DND-41 (cell line): Measurements from ENCODE around the gene WDR31.
A peak's percentile ranks its signal among the peaks of the same experiment; 100 is the strongest.

ENCODE experiments used
- ATAC-seq: fragments of 200-7000 bp; cut with Tn5 transposase; 3 replicates; pipeline ENCODE4 v1.9.1; 2021; ENCODE audit warnings: low read depth; ENCODE audit not compliant: insufficient read depth
- DNase-seq: peaks from one replicate; pipeline ENCODE4 v3.0.0-alpha.2; 2020
- H2AFZ ChIP-seq: 2 replicates; pipeline ENCODE4 v1.6.0; 2012; ENCODE audit warnings: low read depth, low read length
- H3K27ac ChIP-seq: 2 replicates; pipeline ENCODE4 v1.5.1; 2012; ENCODE audit warnings: low read length, inconsistent platforms
- H3K27me3 ChIP-seq: fragments of 200-600 bp; sonication (generic); 2 replicates; pipeline ENCODE4 v1.6.0; 2012; ENCODE audit warnings: low read length, mild to moderate bottlenecking, inconsistent platforms; ENCODE audit not compliant: insufficient read depth, poor library complexity
- H3K36me3 ChIP-seq: 2 replicates; pipeline ENCODE4 v1.5.1; 2012; ENCODE audit warnings: low read length, inconsistent platforms; ENCODE audit not compliant: insufficient read depth
- H3K4me1 ChIP-seq: 2 replicates; pipeline ENCODE4 v1.5.1; 2012; ENCODE audit warnings: mild to moderate bottlenecking, low read length; ENCODE audit not compliant: insufficient read depth
- H3K4me2 ChIP-seq: 2 replicates; pipeline ENCODE4 v1.6.0; 2012; ENCODE audit warnings: mild to moderate bottlenecking, moderate library complexity, low read length, inconsistent platforms; ENCODE audit not compliant: insufficient read depth
- H3K4me3 ChIP-seq, 2 experiments: fragments of 200-600 bp in 1 of 2; shearing (Covaris generic) in 1 of 2; 2 replicates each; pipeline ENCODE4 v1.5.1; 2012 to 2016; ENCODE audit warnings: inconsistent platforms in 2 of 2, low read length in 2 of 2, mild to moderate bottlenecking in 2 of 2, low read depth in 1 of 2, moderate library complexity in 1 of 2
- H3K79me2 ChIP-seq: 2 replicates; pipeline ENCODE4 v1.6.0; 2012; ENCODE audit warnings: low read length, inconsistent platforms; ENCODE audit not compliant: insufficient read depth
- H3K9ac ChIP-seq: 2 replicates; pipeline ENCODE4 v1.6.0; 2012; ENCODE audit warnings: low read depth, mild to moderate bottlenecking, inconsistent platforms, low read length, moderate library complexity
- H3K9me3 ChIP-seq: 2 replicates; pipeline ENCODE4 v1.5.1; 2012; ENCODE audit warnings: low read length, moderate library complexity, mild to moderate bottlenecking, inconsistent platforms; ENCODE audit not compliant: insufficient read depth, severe bottlenecking
- H4K20me1 ChIP-seq: 2 replicates; pipeline ENCODE4 v1.6.0; 2012; ENCODE audit warnings: low read length; ENCODE audit not compliant: insufficient read depth
- CTCF ChIP-seq: IDR thresholded peaks from 2 replicates; pipeline ENCODE4 v1.5.1; 2012; ENCODE audit warnings: borderline replicate concordance, low read length, moderate library complexity, mild to moderate bottlenecking; ENCODE audit not compliant: poor library complexity, severe bottlenecking; ENCODE audit errors: extremely low read depth
- EZH2 ChIP-seq: IDR thresholded peaks from 3 replicates; pipeline ENCODE4 v1.6.1; 2012; ENCODE audit warnings: borderline replicate concordance, low read depth, mild to moderate bottlenecking, moderate library complexity, low read length, inconsistent platforms; ENCODE audit not compliant: severe bottlenecking

Gene WDR31

GRCh38 chr9:113352006-113352405 is 11.9 kb upstream of the WDR31 start:
- peaks cover 5% of the 10 kb centered on the region; the same call in 1 of the 2 replicates for H3K4me1 ChIP-seq
- H3K79me2 ChIP-seq = no peaks in the 10 kb centered on the region
- H3K27ac ChIP-seq = no peak overlapping the region
- peaks cover 35% of the 10 kb centered on the region for H3K27me3 ChIP-seq
- no peak overlapping the region for H3K4me3 ChIP-seq
- H3K36me3 ChIP-seq = no peaks in the 10 kb centered on the region
- TF ChIP-seq CTCF = no peak
- no peak for TF ChIP-seq EZH2
- H3K4me2 ChIP-seq = no peak overlapping the region
- H2AFZ ChIP-seq = no peak overlapping the region
- no peak overlapping the region for H3K9ac ChIP-seq
- H4K20me1 ChIP-seq = no peaks in the 10 kb centered on the region
- no peak for DNase-seq
- no peak for ATAC-seq
- no peaks in the 10 kb centered on the region for H3K9me3 ChIP-seq

DNA sequence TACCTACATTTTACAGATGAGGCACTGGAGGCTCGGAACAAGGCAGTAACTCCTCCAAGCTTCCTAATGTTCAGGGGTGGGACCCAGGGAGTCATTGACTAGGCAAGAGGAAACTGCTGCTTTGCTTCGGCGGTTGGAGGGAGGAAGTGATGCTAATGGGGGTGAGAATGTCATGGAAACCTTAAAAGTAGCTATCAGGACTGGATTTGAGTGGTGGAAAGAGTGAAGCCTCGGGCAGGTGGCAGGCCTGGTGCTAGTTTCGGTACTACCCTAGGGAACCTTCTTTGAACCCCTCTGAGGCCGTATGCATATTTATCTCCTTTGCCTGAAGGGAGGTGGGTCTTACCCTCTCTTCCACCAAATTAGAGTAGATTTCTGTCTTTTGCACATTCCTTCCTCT is 10.9 kb upstream of the WDR31 start:
- ATAC-seq = no peak
- no peak overlapping the region for H3K4me3 ChIP-seq

DNA sequence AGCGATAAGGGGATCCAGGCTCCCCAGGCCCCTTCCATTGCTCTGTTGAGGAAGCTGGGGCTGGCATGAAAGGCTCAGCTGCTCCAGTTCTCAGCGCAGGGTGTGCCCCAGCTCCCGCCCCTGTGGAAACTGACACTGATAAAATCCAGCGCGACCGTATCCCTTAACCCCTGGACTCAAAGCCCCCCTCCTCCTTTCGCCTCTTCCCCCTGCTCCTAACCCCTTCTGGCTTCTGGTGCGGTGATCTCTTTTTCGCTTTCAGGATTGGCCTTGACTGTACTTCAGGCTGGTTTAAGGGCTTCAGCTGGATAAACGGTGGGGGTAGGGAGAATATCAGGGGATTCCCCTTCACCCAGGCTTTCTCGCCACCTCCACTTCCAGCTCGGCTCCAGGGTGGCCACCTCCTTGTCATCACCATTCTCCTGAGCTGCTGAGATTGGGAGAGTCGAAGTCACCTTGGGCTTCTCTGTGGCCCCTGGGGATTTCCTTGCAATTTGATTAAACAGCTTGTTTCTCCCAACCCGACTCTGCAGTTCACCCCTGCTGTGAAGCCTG is 10.1 kb upstream of the WDR31 start:
- no peak overlapping the region for H2AFZ ChIP-seq
- no peak for TF ChIP-seq CTCF
- no peak for TF ChIP-seq EZH2
- H3K4me3 ChIP-seq = no peak overlapping the region
- H3K27ac ChIP-seq = no peak overlapping the region
- ATAC-seq = no peak
- H3K79me2 ChIP-seq = no peaks in the 10 kb centered on the region
- peak overlapping the region; percentile 50 for H3K4me2 ChIP-seq
- H3K9ac ChIP-seq = no peak overlapping the region
- H3K9me3 ChIP-seq = no peaks in the 10 kb centered on the region
- peaks cover 32% of the 10 kb centered on the region for H3K27me3 ChIP-seq
- no peaks in the 10 kb centered on the region for H4K20me1 ChIP-seq
- H3K36me3 ChIP-seq = no peaks in the 10 kb centered on the region
- DNase-seq = no peak
- peaks cover 5% of the 10 kb centered on the region; the same call in 1 of the 2 replicates for H3K4me1 ChIP-seq

More for the DNA sequence above, 10.9 kb upstream of the WDR31 start:
- no peak for DNase-seq
- Histone ChIP-seq H3K79me2 (no peaks in the 10 kb centered on the region), H3K36me3 (no peaks in the 10 kb centered on the region), H3K9me3 (no peaks in the 10 kb centered on the region), H4K20me1 (no peaks in the 10 kb centered on the region), H3K4me1 (peaks cover 5% of the 10 kb centered on the region; the same call in 1 of the 2 replicates), H3K4me2 (no peak overlapping the region), H2AFZ (no peak overlapping the region), H3K27me3 (peaks cover 32% of the 10 kb centered on the region), H3K9ac (no peak overlapping the region), H3K27ac (no peak overlapping the region)
- no peak for TF ChIP-seq EZH2
- no peak for TF ChIP-seq CTCF
